NCI-H2081 treated with DMSO at 0.1 percent for 48 hours (cell line): ENCODE measurements around the gene NEURL1B.

Experiments
- DNase-seq: peaks from one replicate; lab custom pipeline; 2025; lab: John Stamatoyannopoulos, UW

Gene NEURL1B

DNA sequence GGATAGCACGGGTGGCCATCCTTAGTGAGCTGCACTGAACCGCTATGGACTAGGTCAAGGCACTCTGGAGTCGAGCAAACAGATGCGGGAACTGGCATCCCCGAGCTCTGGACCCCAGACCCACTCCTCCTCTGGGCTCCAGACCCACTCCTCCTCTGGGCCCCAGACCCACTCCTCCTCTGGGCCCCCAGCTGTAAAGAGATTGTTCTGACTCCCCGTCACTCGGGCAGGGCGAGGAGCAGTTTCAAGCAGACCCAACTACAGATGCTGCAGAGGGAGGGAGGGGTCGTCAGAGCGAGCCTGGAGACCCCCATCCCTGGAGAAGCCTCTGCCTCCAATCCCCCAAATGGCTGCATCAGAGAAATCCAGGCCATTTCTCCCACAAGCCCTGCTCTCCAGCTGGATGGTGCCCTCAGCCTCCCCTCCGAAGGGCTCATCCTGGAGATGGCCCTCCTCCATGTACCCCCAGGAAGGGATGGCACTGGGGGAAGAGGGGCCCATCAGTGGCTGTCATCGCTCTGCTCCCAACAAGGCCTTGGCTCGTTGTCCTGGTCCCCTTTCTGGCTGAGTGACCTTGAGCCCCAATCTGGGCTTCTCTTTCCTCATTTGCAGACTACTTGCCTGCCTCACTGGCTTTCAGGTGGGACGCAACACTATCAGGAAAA, 91.3 kb downstream of the NEURL1B start:
- DNase-seq, result no peak

GRCh38 chr5:172733131-172733973, 92.3 kb downstream of the NEURL1B start:
- no peak for DNase-seq

DNA sequence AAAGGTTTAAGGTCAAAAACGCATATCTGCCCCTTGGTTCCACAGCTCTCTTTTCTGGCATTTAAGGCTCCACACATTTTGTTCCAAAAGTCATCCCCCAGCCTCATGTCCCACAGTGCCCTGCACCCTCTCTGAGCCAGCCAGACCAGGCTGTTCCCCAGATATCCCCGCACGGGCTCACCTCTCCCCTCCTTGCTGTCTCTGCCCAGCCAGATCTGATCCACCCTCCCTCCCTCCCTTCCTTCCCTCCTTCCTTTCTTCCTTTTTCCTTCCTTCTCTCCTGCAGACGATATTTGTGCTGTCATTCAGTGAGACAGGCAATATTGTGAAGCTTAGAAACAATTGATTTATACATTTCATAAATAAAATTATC, 92.9 kb downstream of the NEURL1B start:
- DNase-seq, result no peak

- no peak for DNase-seq
Measured at GRCh38 chr5:172735141-172735831, 94.2 kb downstream of the NEURL1B start.

- DNase-seq, result no peak
Measured at GRCh38 chr5:172736508-172737135, 95.6 kb downstream of the NEURL1B start.

GRCh38 chr5:172739375-172739774, 98.3 kb downstream of the NEURL1B start:
- DNase-seq, result no peak

DNA sequence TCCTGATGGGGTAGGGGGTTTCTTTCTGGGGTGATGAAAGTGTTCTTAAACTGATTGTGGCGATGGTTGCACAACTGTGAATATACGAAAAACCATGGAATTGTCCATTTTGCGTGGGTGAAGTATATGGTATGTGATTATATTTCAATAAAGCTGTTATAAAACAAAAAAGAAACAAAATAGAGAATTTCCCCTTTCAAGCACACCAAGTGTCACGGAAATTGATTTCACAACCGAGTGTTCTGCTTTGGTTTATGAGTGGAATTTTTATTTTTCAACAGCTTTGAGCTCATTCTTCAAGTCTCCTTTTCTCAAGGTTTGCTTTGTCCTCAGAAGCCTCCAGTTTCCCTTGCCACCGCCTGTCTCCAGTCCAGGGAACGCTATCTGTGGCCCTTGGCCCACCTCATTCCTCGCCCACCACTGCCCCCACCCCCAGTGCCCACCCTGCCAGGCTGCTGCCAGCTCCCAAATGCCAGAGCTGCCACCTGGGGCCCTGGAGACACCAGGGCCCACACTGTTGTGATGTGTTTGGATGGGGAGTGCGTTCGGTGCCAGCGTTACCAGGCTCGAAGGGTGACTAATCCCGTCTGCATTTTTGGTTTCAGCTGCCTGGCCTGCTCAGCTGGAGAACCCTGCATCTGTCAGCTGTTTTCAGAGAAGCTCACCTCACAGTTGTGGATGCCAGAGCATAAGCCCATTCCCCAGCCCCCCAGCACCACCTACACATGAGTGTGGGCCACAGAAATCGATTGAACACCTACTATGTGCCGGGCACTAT, 99.6 kb downstream of the NEURL1B start:
- no peak for DNase-seq
